Mesothelial cell of epicardium (in vitro differentiated cells): ENCODE measurements around the gene DNAH11. TPM values are rescaled to one million over a fixed set of nuclear protein-coding genes. Genes with fewer than 3 reads are reported as not detected.
"Not testable (repeated sequence)": the region's sequence is repeated elsewhere in the genome, so short reads cannot be mapped to it uniquely, and the experiment has no call there.

ENCODE experiments used
- DNase-seq, 2 experiments: peaks; one replicate each; pipeline ENCODE4 v3.0.0; 2021; ENCODE audit warnings: low spot score in 2 of 2; ENCODE audit not compliant: unreplicated experiment in 2 of 2
- H3K27ac Mint-ChIP-seq: 2 replicates; pipeline ENCODE4 v1.8.0; 2021; ENCODE audit warnings: mixed read lengths
- H3K27me3 Mint-ChIP-seq: 2 replicates; pipeline ENCODE4 v1.8.0; 2021; ENCODE audit warnings: low read depth, mixed read lengths
- H3K36me3 Mint-ChIP-seq: 2 replicates; pipeline ENCODE4 v1.8.0; 2021; ENCODE audit warnings: mixed read lengths
- H3K4me1 Mint-ChIP-seq: 2 replicates; pipeline ENCODE4 v1.8.0; 2021; ENCODE audit warnings: mixed read lengths
- H3K4me3 Mint-ChIP-seq: 2 replicates; pipeline ENCODE4 v1.8.0; 2021; ENCODE audit warnings: mild to moderate bottlenecking, moderate library complexity, mixed read lengths
- H3K9me3 Mint-ChIP-seq: 2 replicates; pipeline ENCODE4 v1.8.0; 2021; ENCODE audit warnings: mixed read lengths
- total RNA-seq: library from RNA; stranded (reverse); gene quantifications from 3 replicates; pipeline ENCODE4 v1.2.1, GENCODE V29; 2021
- TF ChIP-seq, protein P1 (sequence below): fragments of 200-600 bp; sonication (generic); IDR thresholded peaks from one replicate; pipeline ENCODE4 v1.5.0; 2021; ENCODE audit warnings: antibody characterized with exemption; ENCODE audit not compliant: unreplicated experiment

DNAH11 gene
- total RNA-seq, 1 donor from 2014 or later: 0.80 TPM

- no peak for DNase-seq
- Mint-ChIP-seq H3K9me3 (no peaks in the 10 kb centered on the region), H3K27me3 (peaks cover 7% of the 10 kb centered on the region), H3K27ac (no peak overlapping the region), H3K36me3 (peaks cover 6% of the 10 kb centered on the region), H3K4me3 (no peak overlapping the region), H3K4me1 (peaks cover 6% of the 10 kb centered on the region)
- TF ChIP-seq, protein P1, sequence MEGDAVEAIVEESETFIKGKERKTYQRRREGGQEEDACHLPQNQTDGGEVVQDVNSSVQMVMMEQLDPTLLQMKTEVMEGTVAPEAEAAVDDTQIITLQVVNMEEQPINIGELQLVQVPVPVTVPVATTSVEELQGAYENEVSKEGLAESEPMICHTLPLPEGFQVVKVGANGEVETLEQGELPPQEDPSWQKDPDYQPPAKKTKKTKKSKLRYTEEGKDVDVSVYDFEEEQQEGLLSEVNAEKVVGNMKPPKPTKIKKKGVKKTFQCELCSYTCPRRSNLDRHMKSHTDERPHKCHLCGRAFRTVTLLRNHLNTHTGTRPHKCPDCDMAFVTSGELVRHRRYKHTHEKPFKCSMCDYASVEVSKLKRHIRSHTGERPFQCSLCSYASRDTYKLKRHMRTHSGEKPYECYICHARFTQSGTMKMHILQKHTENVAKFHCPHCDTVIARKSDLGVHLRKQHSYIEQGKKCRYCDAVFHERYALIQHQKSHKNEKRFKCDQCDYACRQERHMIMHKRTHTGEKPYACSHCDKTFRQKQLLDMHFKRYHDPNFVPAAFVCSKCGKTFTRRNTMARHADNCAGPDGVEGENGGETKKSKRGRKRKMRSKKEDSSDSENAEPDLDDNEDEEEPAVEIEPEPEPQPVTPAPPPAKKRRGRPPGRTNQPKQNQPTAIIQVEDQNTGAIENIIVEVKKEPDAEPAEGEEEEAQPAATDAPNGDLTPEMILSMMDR: no peak
These were observed 378.1 kb downstream of the DNAH11 start for GRCh38 chr7:21920936-21921335.

DNA sequence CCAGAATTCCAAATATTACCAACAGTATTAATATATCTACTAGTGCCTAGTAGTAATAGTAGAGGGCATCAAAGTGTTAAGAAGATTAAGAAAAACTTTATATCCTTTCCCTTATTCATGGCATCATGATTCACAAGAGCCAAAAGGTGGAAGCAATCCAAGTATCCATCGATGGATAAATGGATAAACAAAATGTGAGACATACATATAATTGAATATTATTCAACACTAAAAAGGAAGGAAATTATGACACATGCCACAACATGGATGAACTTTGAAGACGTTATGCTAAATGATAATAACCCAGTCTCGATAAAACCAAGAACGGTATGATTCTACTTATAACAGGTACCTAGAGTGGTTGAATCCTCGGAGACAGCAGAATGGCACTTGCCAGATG, 379.8 kb downstream of the DNAH11 start:
- Mint-ChIP-seq H3K27me3 (peaks cover 10% of the 10 kb centered on the region), H3K36me3 (peaks cover 6% of the 10 kb centered on the region)

DNA sequence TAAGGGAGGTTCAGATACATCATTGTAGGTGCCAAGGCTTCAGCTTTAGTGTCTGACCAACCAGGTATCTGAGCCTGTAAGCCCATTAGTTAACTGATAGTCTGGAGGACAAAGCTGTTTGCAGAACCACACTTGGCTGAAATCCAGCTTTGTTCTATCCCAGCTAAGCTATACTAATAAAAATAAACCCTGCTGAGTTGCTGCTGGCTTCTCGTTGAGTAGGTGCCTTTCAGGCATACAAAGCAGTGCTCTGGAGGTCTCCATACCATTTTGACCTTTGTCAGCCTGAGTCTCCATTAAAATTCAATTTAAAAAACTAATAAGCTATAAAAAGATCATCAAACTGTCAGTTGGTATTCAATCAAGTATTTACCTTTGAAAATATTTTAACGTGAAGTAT, 380.8 kb downstream of the DNAH11 start:
- Mint-ChIP-seq H3K9me3 (peaks cover 10% of the 10 kb centered on the region), H3K36me3 (peaks cover 14% of the 10 kb centered on the region), H3K4me3 (no peak overlapping the region), H3K27ac (no peak overlapping the region), H3K4me1 (peaks cover 6% of the 10 kb centered on the region), H3K27me3 (peaks cover 13% of the 10 kb centered on the region)
- DNase-seq: no peak
- TF ChIP-seq, protein P1: no peak

More for the DNA sequence above, 379.8 kb downstream of the DNAH11 start:
- Mint-ChIP-seq H3K9me3 (peaks cover 6% of the 10 kb centered on the region), H3K4me1 (peaks cover 6% of the 10 kb centered on the region), H3K4me3 (no peak overlapping the region), H3K27ac (no peak overlapping the region)
- TF ChIP-seq, protein P1: no peak
- DNase-seq: no peak

DNA sequence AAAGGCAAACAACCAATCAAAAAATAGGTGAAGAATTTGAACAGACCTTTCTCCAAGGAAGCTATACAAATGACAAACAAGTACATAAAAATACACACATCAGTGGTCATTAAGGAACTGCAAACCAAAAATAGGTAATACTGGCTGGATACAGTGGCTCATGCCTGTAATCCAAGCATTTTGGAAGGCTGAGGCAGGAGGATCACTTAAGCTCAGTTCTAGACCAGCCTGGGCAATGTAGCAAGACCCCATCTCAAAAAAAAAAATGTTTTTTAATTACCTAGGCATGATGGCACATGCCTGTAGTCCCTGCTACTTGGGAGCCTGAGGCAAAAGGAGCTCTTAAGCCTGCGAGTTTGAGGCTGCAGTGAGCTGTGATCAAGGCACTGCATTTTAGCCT, 383.6 kb downstream of the DNAH11 start:
- peaks cover 6% of the 10 kb centered on the region for H3K4me1 Mint-ChIP-seq

GRCh38 chr7:21927693-21928092, 384.9 kb downstream of the DNAH11 start:
- no peak overlapping the region for H3K4me3 Mint-ChIP-seq
- peaks cover 33% of the 10 kb centered on the region for H3K36me3 Mint-ChIP-seq

More for the DNA sequence above, 383.6 kb downstream of the DNAH11 start:
- Mint-ChIP-seq H3K4me3 (no peak overlapping the region), H3K9me3 (peaks cover 28% of the 10 kb centered on the region), H3K27ac (no peak overlapping the region), H3K36me3 (peaks cover 32% of the 10 kb centered on the region), H3K27me3 (peaks cover 12% of the 10 kb centered on the region)
- TF ChIP-seq, protein P1: no peak
- no peak for DNase-seq

GRCh38 chr7:21933293-21933692, 390.5 kb downstream of the DNAH11 start:
- not testable (repeated sequence) for H3K4me1 Mint-ChIP-seq, H3K27ac Mint-ChIP-seq, H3K4me3 Mint-ChIP-seq, DNase-seq
- H3K27me3 Mint-ChIP-seq: peaks cover 16% of the 10 kb centered on the region
- peaks cover 50% of the 10 kb centered on the region for H3K36me3 Mint-ChIP-seq
- H3K9me3 Mint-ChIP-seq: peaks cover 54% of the 10 kb centered on the region

More at GRCh38 chr7:21927693-21928092, 384.9 kb downstream of the DNAH11 start:
- DNase-seq: no peak
- Mint-ChIP-seq H3K27me3 (peaks cover 12% of the 10 kb centered on the region), H3K27ac (no peak overlapping the region), H3K4me1 (peaks cover 6% of the 10 kb centered on the region), H3K9me3 (peaks cover 34% of the 10 kb centered on the region)
- TF ChIP-seq, protein P1: no peak
